B cell (primary cell): ENCODE data around the gene PIK3CD. TPM values are rescaled to one million over a fixed set of nuclear protein-coding genes. Genes with fewer than 3 reads are reported as not detected.

Experiments
- ATAC-seq: fragments of 200-7000 bp; cut with Tn5 transposase; one replicate; pipeline ENCODE4 v1.10.0; 2021; ENCODE audit warnings: low read depth, mild to moderate bottlenecking, moderate number of reproducible peaks, moderate library complexity
- CTCF ChIA-PET: fragments of 350-600 bp; sonication (Branson Sonifier 250); formaldehyde crosslinking; loops from one replicate; lab custom pipeline; 2021; ENCODE audit warnings: antibody characterized with exemption, inconsistent platforms; lab: Charles Lee
- POLR2A ChIA-PET: fragments of 350-600 bp; sonication (Branson Sonifier 250); formaldehyde crosslinking; loops from one replicate; lab custom pipeline; 2021; ENCODE audit warnings: antibody characterized with exemption; lab: Charles Lee
- DNase-seq: peaks from one replicate; pipeline ENCODE4 v3.0.0; 2013
- H2AFZ ChIP-seq: 2 replicates; pipeline ENCODE4 v1.6.1; 2012; ENCODE audit warnings: mild to moderate bottlenecking, low read depth, low read length; ENCODE audit not compliant: insufficient read depth, poor library complexity, severe bottlenecking
- H3K27ac ChIP-seq, 2 donors: 1 replicate in 1 of 2; 2 replicates in 1 of 2; pipeline ENCODE4 v1.5.1; 2012 to 2013; ENCODE audit warnings: low read length in 2 of 2, mild to moderate bottlenecking in 2 of 2, moderate library complexity in 1 of 2
- H3K27me3 ChIP-seq, 4 experiments: fragments of 200-600 bp in 1 of 4; sonication (generic) in 1 of 4; replicated peaks in 1 of 4; 1 replicate in 2 of 4; 2 replicates in 2 of 4; pipeline versions ENCODE4 v1.6.1 to v1.7.0; 2013 to 2016; ENCODE audit warnings: low read length in 3 of 4, mild to moderate bottlenecking in 2 of 4, mixed read lengths in 1 of 4, moderate library complexity in 1 of 4; ENCODE audit not compliant: insufficient read depth in 4 of 4, control insufficient read depth in 3 of 4; ENCODE audit errors: control extremely low read depth in 1 of 4
- H3K36me3 ChIP-seq, 2 experiments: replicated peaks in 1 of 2; 1 replicate in 1 of 2; 2 replicates in 1 of 2; pipeline versions ENCODE4 v1.6.1 to v1.7.1; 2013; ENCODE audit warnings: low read length in 1 of 2; ENCODE audit not compliant: insufficient read depth in 2 of 2, control insufficient read depth in 1 of 2; ENCODE audit errors: control extremely low read depth in 1 of 2, extremely low read depth in 1 of 2
- H3K4me1 ChIP-seq, 2 donors: fragments of 200-600 bp in 1 of 2; sonication (generic) in 1 of 2; 1 replicate in 1 of 2; 2 replicates in 1 of 2; pipeline versions ENCODE4 v1.5.1 to v1.6.1; 2013 to 2017; ENCODE audit warnings: low read length in 2 of 2; ENCODE audit not compliant: control insufficient read depth in 2 of 2, insufficient read depth in 2 of 2
- H3K4me2 ChIP-seq: replicated peaks from 2 replicates; pipeline ENCODE3; 2012; ENCODE audit warnings: mild to moderate bottlenecking, low read depth, low read length; ENCODE audit not compliant: poor library complexity, severe bottlenecking
- H3K4me3 ChIP-seq, 5 experiments: fragments of 200-600 bp in 1 of 5; sonication (generic) in 1 of 5; 1 replicate in 3 of 5; 2 replicates in 2 of 5; pipeline versions ENCODE4 v1.5.1 to v1.7.0; 2011 to 2016; ENCODE audit warnings: low read length in 4 of 5, mild to moderate bottlenecking in 4 of 5, low read depth in 2 of 5, control low read depth in 1 of 5, moderate library complexity in 1 of 5; ENCODE audit not compliant: insufficient read depth in 1 of 5; ENCODE audit errors: control extremely low read depth in 1 of 5, extremely low read depth in 1 of 5
- H3K79me2 ChIP-seq: fragments of 200-600 bp; sonication (generic); one replicate; pipeline ENCODE4 v1.6.0; 2016; ENCODE audit warnings: low read length; ENCODE audit not compliant: control insufficient read depth, insufficient read depth
- H3K9ac ChIP-seq: fragments of 200-600 bp; sonication (generic); 2 replicates; pipeline ENCODE4 v1.6.1; 2017; ENCODE audit warnings: mild to moderate bottlenecking, low read length, moderate library complexity
- H3K9me3 ChIP-seq, 3 donors: one replicate each; pipeline versions ENCODE4 v1.6.1 to v1.7.1; 2013; ENCODE audit warnings: low read length in 2 of 3; ENCODE audit not compliant: control insufficient read depth in 2 of 3, insufficient read depth in 1 of 3; ENCODE audit errors: control extremely low read depth in 1 of 3
- H4K20me1 ChIP-seq: 2 replicates; pipeline ENCODE4 v1.6.0; 2012; ENCODE audit warnings: mild to moderate bottlenecking, low read length; ENCODE audit not compliant: insufficient read depth, control insufficient read depth, poor library complexity, severe bottlenecking
- H3K27ac Mint-ChIP-seq: one replicate; pipeline ENCODE4 v1.8.0; 2021; ENCODE audit warnings: mixed read lengths
- H3K27me3 Mint-ChIP-seq: one replicate; pipeline ENCODE4 v1.8.0; 2021; ENCODE audit warnings: mixed read lengths
- H3K4me1 Mint-ChIP-seq: one replicate; pipeline ENCODE4 v1.8.0; 2021; ENCODE audit warnings: mixed read lengths
- H3K4me3 Mint-ChIP-seq: one replicate; pipeline ENCODE4 v1.8.0; 2021; ENCODE audit warnings: mixed read lengths
- H3K9me3 Mint-ChIP-seq: one replicate; pipeline ENCODE4 v1.8.0; 2022; ENCODE audit warnings: mixed read lengths; ENCODE audit not compliant: insufficient read depth
- CTCF ChIP-seq: fragments of 200-600 bp; IDR thresholded peaks from one replicate; pipeline ENCODE4 v1.8.0; 2022; ENCODE audit warnings: antibody characterized with exemption, mild to moderate bottlenecking
- EZH2 ChIP-seq: IDR thresholded peaks from 2 replicates; pipeline ENCODE4 v1.6.1; 2012; ENCODE audit warnings: borderline replicate concordance, low read depth, mild to moderate bottlenecking, moderate library complexity, low read length; ENCODE audit not compliant: insufficient read depth, poor library complexity, severe bottlenecking
- WGBS: methylation state at CpG from one replicate; pipeline ENCODE4 v1.1.5; 2013; ENCODE audit warnings: missing lambda C conversion rate; ENCODE audit not compliant: insufficient coverage; 5-methylcytosine and 5-hydroxymethylcytosine counted together
- intact Hi-C: fragments of 100-400 bp; cut with micrococcal nuclease; formaldehyde crosslinking; loops from one replicate; pipeline ENCODE4 v1.10.0; 2022
- polyA plus RNA-seq: library from polyadenylated mRNA; depleted of rRNA; stranded (reverse); fragments of >200 nt; gene quantifications from 2 replicates; pipeline ENCODE4 v1.2.3, GENCODE V29; 2012
- total RNA-seq, 2 donors: library from RNA; stranded (reverse); fragments of 120-200 nt in 1 of 2; gene quantifications; 1 replicate in 1 of 2; 2 replicates in 1 of 2; pipeline versions ENCODE4 v1.2.3 to v1.2.4, GENCODE V29; 2013 to 2022

Gene PIK3CD
- total and polyA plus RNA-seq, 2 donors (not counting 1 experiment from before 2014, with no cell fraction given), result 144 to 222 TPM

GRCh38 chr1:9736241-9736640, 84.7 kb downstream of the PIK3CD start:
- H3K27me3 ChIP-seq, result no peaks in the 10 kb centered on the region
- no peak overlapping the region for H3K27ac ChIP-seq
- TF ChIP-seq EZH2, result no peak
- no peak for TF ChIP-seq CTCF
- WGBS, result 73% methylated on average over 3 of the region's 5 CpGs
- CTCF ChIA-PET, result no interaction called here
- H3K9me3 ChIP-seq, result no peaks in the 10 kb centered on the region
- H3K36me3 ChIP-seq, result peaks cover 0 to 85% of the 10 kb centered on the region in 2 experiments
- peaks cover 11 to 20% of the 10 kb centered on the region in 2 donors for H3K4me1 ChIP-seq
- no peak overlapping the region for H3K9ac ChIP-seq
- no peak overlapping the region for H3K4me3 ChIP-seq
- H2AFZ ChIP-seq, result no peak overlapping the region
- Mint-ChIP-seq H3K27me3 (no peaks in the 10 kb centered on the region), H3K9me3 (no peaks in the 10 kb centered on the region), H3K4me3 (no peak overlapping the region), H3K27ac (no peak overlapping the region), H3K4me1 (peaks cover 26% of the 10 kb centered on the region)
- peaks cover 26% of the 10 kb centered on the region for H4K20me1 ChIP-seq
- intact Hi-C loops, result no loop called here
- H3K79me2 ChIP-seq, result peaks cover 10% of the 10 kb centered on the region
- DNase-seq (no peak), ATAC-seq (no peak)
- POLR2A ChIA-PET, result no interaction called here
- no peak overlapping the region for H3K4me2 ChIP-seq

- H3K4me2 ChIP-seq, result no peak overlapping the region
- peaks cover 20% of the 10 kb centered on the region for H3K4me1 Mint-ChIP-seq
- WGBS, result 89% methylated on average over 8 of the region's 9 CpGs
- H3K4me3 Mint-ChIP-seq, result no peak overlapping the region
- no peaks in the 10 kb centered on the region for H3K9me3 Mint-ChIP-seq
- no peak overlapping the region for H3K9ac ChIP-seq
- no peaks in the 10 kb centered on the region for H3K27me3 ChIP-seq
- H3K27ac Mint-ChIP-seq, result peak overlapping the region; percentile 32
- H3K9me3 ChIP-seq, result no peaks in the 10 kb centered on the region
- intact Hi-C loops, result no loop called here
- peaks cover 11 to 18% of the 10 kb centered on the region in 2 donors for H3K4me1 ChIP-seq
- DNase-seq (no peak), ATAC-seq (no peak)
- H4K20me1 ChIP-seq, result peaks cover 18% of the 10 kb centered on the region
- ChIA-PET POLR2A (no interaction called here), CTCF (interaction anchor here (1.0 to 2.2 kb wide), 2 partner anchors 12 to 110 kb away, joined by 4 to 7 read pairs; no protein-coding TSS in a partner anchor)
- TF ChIP-seq CTCF (no peak), EZH2 (no peak)
- H3K27me3 Mint-ChIP-seq, result no peaks in the 10 kb centered on the region
- H3K27ac ChIP-seq, result no peak overlapping the region
- H3K79me2 ChIP-seq, result peaks cover 11% of the 10 kb centered on the region
- peaks cover 0 to 83% of the 10 kb centered on the region in 2 experiments for H3K36me3 ChIP-seq
- H3K4me3 ChIP-seq, result no peak overlapping the region
- H2AFZ ChIP-seq, result no peak overlapping the region
Measured at GRCh38 chr1:9737057-9737456, 85.5 kb downstream of the PIK3CD start.
